SK-N-MC (cell line): ENCODE data around the gene RER1.

Experiments used
- DNase-seq: peaks from one replicate; pipeline ENCODE4 v3.0.0-alpha.2; 2011; ENCODE audit warnings: low read depth, low spot score
- H3K27ac ChIP-seq: fragments of 200-600 bp; sonication (generic); 2 replicates; pipeline ENCODE4 v1.5.1; 2016; ENCODE audit warnings: mixed run types
- H3K36me3 ChIP-seq: fragments of 200-600 bp; sonication (generic); 2 replicates; pipeline ENCODE4 v1.6.1; 2017; ENCODE audit warnings: antibody characterized with exemption, low read length, mixed read lengths; ENCODE audit not compliant: insufficient read depth
- H3K4me3 ChIP-seq: fragments of 200-600 bp; sonication (generic); 2 replicates; pipeline ENCODE4 v1.5.1; 2016
- H3K9ac ChIP-seq: fragments of 200-600 bp; sonication (generic); 2 replicates; pipeline ENCODE4 v1.8.0; 2017; ENCODE audit warnings: mixed run types, mixed read lengths; ENCODE audit not compliant: insufficient read length
- H3K9me3 ChIP-seq: fragments of 200-600 bp; sonication (generic); 2 replicates; pipeline ENCODE4 v1.6.1; 2017; ENCODE audit warnings: low read depth, mild to moderate bottlenecking, antibody characterized with exemption, low read length, moderate library complexity, mixed read lengths
- EZH2 ChIP-seq: fragments of 200-600 bp; sonication (generic); IDR thresholded peaks from one replicate; pipeline ENCODE4 v1.6.1; 2017; ENCODE audit warnings: antibody characterized with exemption
- FOXP2 ChIP-seq: optimal IDR thresholded peaks from 2 replicates; pipeline ENCODE3; 2011; ENCODE audit warnings: mild to moderate bottlenecking, moderate library complexity; ENCODE audit not compliant: insufficient read depth; ENCODE audit errors: extremely low read length, control extremely low read depth
- POLR2AphosphoS5 ChIP-seq: IDR thresholded peaks from 2 replicates; pipeline ENCODE4 v1.6.1; 2012; ENCODE audit warnings: mild to moderate bottlenecking, low read depth, low read length, borderline replicate concordance

The RER1 gene

GRCh38 chr1:2391041-2391930, at the start of gene RER1, which contains the start of gene MORN1:
TSS of gene RER1 (plus strand) at chr1:2391841. CDS start at chr1:2395791, 3,950 bp downstream.
TSS of gene MORN1 (minus strand) at chr1:2391554. CDS start at chr1:2391533, 21 bp downstream.
- no peak for TF ChIP-seq FOXP2
- TF ChIP-seq POLR2AphosphoS5 = peak; percentile 84
- H3K36me3 ChIP-seq = peaks cover 5% of the 10 kb centered on the region; the same call in 1 of the 2 replicates
- no peaks in the 10 kb centered on the region for H3K9me3 ChIP-seq
- peak; percentile 86 for DNase-seq
- H3K27ac ChIP-seq = peak within 1 kb of the TSS; percentile 48
- H3K9ac ChIP-seq = peak within 1 kb of the TSS; percentile 95
- H3K4me3 ChIP-seq = peak within 1 kb of the TSS; percentile 90

- Histone ChIP-seq H3K9me3 (no peaks in the 10 kb centered on the region), H3K9ac (no peak overlapping the region), H3K27ac (no peak overlapping the region), H3K4me3 (no peak overlapping the region), H3K36me3 (no peaks in the 10 kb centered on the region)
- DNase-seq = no peak
- TF ChIP-seq POLR2AphosphoS5 (no peak), FOXP2 (no peak), EZH2 (no peak)
These were observed 49.1 kb upstream of the RER1 start for GRCh38 chr1:2342384-2343022.

- Histone ChIP-seq H3K9me3 (no peaks in the 10 kb centered on the region), H3K9ac (no peak overlapping the region), H3K36me3 (no peaks in the 10 kb centered on the region), H3K27ac (no peak overlapping the region), H3K4me3 (no peak overlapping the region)
- DNase-seq = no peak
- no peak for TF ChIP-seq EZH2
These were observed 48.4 kb upstream of the RER1 start for GRCh38 chr1:2343023-2343935.

- Histone ChIP-seq H3K4me3 (no peak overlapping the region), H3K27ac (no peak overlapping the region), H3K9ac (no peak overlapping the region), H3K9me3 (no peaks in the 10 kb centered on the region), H3K36me3 (no peaks in the 10 kb centered on the region)
- no peak for TF ChIP-seq EZH2
- DNase-seq = no peak
These were observed 47.4 kb upstream of the RER1 start for GRCh38 chr1:2344121-2344681.

- Histone ChIP-seq H3K4me3 (no peak overlapping the region), H3K9me3 (no peaks in the 10 kb centered on the region), H3K9ac (no peak overlapping the region), H3K36me3 (no peaks in the 10 kb centered on the region), H3K27ac (no peak overlapping the region)
- DNase-seq = no peak
- TF ChIP-seq POLR2AphosphoS5 (no peak), FOXP2 (no peak), EZH2 (no peak)
These were observed 46.8 kb upstream of the RER1 start for GRCh38 chr1:2344744-2345296.

GRCh38 chr1:2345297-2346075, 46.2 kb upstream of the RER1 start:
- no peak for DNase-seq
- Histone ChIP-seq H3K4me3 (no peak overlapping the region), H3K9ac (no peak overlapping the region), H3K27ac (no peak overlapping the region), H3K36me3 (no peaks in the 10 kb centered on the region), H3K9me3 (no peaks in the 10 kb centered on the region)
- TF ChIP-seq EZH2 (no peak), FOXP2 (no peak), POLR2AphosphoS5 (no peak)

GRCh38 chr1:2346691-2347408, 44.8 kb upstream of the RER1 start:
- Histone ChIP-seq H3K27ac (no peak overlapping the region), H3K9me3 (no peaks in the 10 kb centered on the region), H3K36me3 (no peaks in the 10 kb centered on the region), H3K4me3 (no peak overlapping the region), H3K9ac (no peak overlapping the region)
- no peak for DNase-seq
- TF ChIP-seq FOXP2 (no peak), POLR2AphosphoS5 (no peak), EZH2 (no peak)
